ENCODE measurements around the gene PRKCE. TPM values are rescaled to one million over a fixed set of nuclear protein-coding genes. Genes with fewer than 3 reads are reported as not detected.

Gene PRKCE
- total and polyA plus RNA-seq, 2 of the 8 experiments (the other 6 are each of a cell fraction or from before 2014, with no cell fraction given): 0.54 to 2.1 TPM

DNA sequence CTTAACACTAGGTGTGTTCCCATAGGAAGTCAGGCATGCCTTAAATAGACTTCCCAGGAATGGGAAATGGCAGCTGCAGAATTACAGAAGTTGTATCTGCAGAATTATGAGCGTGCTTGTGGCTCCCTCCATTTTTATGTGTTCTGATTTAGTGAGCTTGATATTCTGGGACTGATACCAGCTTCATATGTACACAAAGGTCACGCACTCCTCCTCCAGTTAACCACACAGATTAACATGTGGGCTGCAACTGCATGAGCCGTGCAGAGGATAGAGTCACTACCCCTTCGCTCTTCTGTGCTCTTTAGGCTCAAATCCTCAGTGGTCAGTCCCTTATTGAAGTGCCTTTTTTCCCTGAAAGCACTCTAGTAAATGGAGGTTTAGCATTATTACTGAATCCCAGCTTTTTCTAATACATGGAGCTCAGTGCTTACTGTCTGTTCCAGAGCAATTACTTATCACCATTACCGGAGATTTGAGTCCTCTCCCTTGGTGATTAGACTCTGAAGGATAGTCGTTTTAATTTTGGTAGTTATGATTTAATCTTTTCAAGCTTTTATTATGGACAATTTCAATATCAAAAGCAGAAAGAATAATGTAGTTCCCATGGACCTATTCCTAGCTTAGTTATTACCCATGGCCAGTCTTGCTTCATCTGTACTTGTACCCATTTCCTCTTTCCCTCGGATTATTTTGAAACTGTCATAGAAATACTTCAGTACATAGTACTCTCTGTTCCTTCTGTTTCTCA lies 238.3 kb downstream of the PRKCE start (continued):
- TF ChIP-seq, protein P1, sequence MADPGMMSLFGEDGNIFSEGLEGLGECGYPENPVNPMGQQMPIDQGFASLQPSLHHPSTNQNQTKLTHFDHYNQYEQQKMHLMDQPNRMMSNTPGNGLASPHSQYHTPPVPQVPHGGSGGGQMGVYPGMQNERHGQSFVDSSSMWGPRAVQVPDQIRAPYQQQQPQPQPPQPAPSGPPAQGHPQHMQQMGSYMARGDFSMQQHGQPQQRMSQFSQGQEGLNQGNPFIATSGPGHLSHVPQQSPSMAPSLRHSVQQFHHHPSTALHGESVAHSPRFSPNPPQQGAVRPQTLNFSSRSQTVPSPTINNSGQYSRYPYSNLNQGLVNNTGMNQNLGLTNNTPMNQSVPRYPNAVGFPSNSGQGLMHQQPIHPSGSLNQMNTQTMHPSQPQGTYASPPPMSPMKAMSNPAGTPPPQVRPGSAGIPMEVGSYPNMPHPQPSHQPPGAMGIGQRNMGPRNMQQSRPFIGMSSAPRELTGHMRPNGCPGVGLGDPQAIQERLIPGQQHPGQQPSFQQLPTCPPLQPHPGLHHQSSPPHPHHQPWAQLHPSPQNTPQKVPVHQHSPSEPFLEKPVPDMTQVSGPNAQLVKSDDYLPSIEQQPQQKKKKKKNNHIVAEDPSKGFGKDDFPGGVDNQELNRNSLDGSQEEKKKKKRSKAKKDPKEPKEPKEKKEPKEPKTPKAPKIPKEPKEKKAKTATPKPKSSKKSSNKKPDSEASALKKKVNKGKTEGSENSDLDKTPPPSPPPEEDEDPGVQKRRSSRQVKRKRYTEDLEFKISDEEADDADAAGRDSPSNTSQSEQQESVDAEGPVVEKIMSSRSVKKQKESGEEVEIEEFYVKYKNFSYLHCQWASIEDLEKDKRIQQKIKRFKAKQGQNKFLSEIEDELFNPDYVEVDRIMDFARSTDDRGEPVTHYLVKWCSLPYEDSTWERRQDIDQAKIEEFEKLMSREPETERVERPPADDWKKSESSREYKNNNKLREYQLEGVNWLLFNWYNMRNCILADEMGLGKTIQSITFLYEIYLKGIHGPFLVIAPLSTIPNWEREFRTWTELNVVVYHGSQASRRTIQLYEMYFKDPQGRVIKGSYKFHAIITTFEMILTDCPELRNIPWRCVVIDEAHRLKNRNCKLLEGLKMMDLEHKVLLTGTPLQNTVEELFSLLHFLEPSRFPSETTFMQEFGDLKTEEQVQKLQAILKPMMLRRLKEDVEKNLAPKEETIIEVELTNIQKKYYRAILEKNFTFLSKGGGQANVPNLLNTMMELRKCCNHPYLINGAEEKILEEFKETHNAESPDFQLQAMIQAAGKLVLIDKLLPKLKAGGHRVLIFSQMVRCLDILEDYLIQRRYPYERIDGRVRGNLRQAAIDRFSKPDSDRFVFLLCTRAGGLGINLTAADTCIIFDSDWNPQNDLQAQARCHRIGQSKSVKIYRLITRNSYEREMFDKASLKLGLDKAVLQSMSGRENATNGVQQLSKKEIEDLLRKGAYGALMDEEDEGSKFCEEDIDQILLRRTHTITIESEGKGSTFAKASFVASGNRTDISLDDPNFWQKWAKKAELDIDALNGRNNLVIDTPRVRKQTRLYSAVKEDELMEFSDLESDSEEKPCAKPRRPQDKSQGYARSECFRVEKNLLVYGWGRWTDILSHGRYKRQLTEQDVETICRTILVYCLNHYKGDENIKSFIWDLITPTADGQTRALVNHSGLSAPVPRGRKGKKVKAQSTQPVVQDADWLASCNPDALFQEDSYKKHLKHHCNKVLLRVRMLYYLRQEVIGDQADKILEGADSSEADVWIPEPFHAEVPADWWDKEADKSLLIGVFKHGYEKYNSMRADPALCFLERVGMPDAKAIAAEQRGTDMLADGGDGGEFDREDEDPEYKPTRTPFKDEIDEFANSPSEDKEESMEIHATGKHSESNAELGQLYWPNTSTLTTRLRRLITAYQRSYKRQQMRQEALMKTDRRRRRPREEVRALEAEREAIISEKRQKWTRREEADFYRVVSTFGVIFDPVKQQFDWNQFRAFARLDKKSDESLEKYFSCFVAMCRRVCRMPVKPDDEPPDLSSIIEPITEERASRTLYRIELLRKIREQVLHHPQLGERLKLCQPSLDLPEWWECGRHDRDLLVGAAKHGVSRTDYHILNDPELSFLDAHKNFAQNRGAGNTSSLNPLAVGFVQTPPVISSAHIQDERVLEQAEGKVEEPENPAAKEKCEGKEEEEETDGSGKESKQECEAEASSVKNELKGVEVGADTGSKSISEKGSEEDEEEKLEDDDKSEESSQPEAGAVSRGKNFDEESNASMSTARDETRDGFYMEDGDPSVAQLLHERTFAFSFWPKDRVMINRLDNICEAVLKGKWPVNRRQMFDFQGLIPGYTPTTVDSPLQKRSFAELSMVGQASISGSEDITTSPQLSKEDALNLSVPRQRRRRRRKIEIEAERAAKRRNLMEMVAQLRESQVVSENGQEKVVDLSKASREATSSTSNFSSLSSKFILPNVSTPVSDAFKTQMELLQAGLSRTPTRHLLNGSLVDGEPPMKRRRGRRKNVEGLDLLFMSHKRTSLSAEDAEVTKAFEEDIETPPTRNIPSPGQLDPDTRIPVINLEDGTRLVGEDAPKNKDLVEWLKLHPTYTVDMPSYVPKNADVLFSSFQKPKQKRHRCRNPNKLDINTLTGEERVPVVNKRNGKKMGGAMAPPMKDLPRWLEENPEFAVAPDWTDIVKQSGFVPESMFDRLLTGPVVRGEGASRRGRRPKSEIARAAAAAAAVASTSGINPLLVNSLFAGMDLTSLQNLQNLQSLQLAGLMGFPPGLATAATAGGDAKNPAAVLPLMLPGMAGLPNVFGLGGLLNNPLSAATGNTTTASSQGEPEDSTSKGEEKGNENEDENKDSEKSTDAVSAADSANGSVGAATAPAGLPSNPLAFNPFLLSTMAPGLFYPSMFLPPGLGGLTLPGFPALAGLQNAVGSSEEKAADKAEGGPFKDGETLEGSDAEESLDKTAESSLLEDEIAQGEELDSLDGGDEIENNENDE (IDR thresholded peaks at IDR 0.05; ENCODE audit: insufficient replicate concordance, low read length): no peak
- no peak for TF ChIP-seq RBBP5 (IDR thresholded peaks at IDR 0.05; ENCODE audit: borderline replicate concordance, low read depth, low read length)
- TF ChIP-seq NANOG (IDR thresholded peaks at IDR 0.05; ENCODE audit: insufficient read depth, low read depth, low read length, poor library complexity, severe bottlenecking): no peak
- TF ChIP-seq CTBP2 (IDR thresholded peaks at IDR 0.05; ENCODE audit: borderline replicate concordance, insufficient read depth, insufficient read length, low read length): no peak
- no peak for TF ChIP-seq TEAD4 (IDR thresholded peaks at IDR 0.05; ENCODE audit: low read depth, low read length)
